Measurements from ENCODE around the gene TRPM3. TPM values are rescaled to one million over a fixed set of nuclear protein-coding genes. Genes with fewer than 3 reads are reported as not detected.

TRPM3 gene
- polyA plus RNA-seq, 3 donors: not detected

DNA sequence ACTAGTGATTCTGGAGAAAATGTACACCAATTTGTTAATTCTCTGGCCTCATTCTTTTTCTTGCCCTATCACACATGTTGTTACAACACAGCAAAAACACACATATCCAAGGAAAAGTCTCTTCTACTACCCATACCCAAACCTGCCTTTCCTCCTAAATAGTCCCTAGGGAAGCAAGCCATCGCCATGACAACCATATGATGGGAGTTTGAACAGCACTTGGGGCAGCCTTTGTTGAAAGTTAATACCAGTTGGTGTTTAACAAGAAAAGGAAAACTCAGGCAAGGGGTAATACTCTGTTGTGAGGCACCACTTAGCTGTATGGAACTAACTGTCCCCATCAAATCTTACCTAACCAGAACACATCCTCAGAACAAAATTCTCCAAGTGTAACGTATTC lies 1.7 kb downstream of the TRPM3 start:
- Histone ChIP-seq H3K27me3 (ENCODE audit: control insufficient read depth in 2 of 2, insufficient read depth in 2 of 2, low read length in 2 of 2) (peaks cover 0 to 7% of the 10 kb centered on the region in 2 donors), H3K27ac (ENCODE audit: low read depth in 1 of 2, low read length in 2 of 2) (no peak overlapping the region), H3K4me1 (ENCODE audit: control insufficient read depth in 1 of 2, insufficient read depth in 2 of 2, low read length in 2 of 2) (no peaks in the 10 kb centered on the region), H3K79me2 (ENCODE audit: insufficient read depth, low read length) (no peaks in the 10 kb centered on the region), H3K4me2 (replicated peaks; ENCODE audit: extremely low read depth, low read length, poor library complexity, severe bottlenecking) (no peak overlapping the region), H4K20me1 (ENCODE audit: insufficient read depth, low read length) (no peaks in the 10 kb centered on the region), H3K9me3 (replicated peaks in 1 of 2; ENCODE audit: control insufficient read depth in 1 of 2, insufficient read depth in 1 of 2, low read length in 2 of 2) (no peaks in the 10 kb centered on the region), H2AFZ (ENCODE audit: insufficient read depth, low read depth, low read length, poor library complexity, severe bottlenecking) (no peak overlapping the region), H3K4me3 (replicated peaks in 1 of 3; ENCODE audit: low read depth in 2 of 3, low read length in 3 of 3) (no peak overlapping the region), H3K36me3 (replicated peaks in 1 of 2; ENCODE audit: control insufficient read depth in 1 of 2, insufficient read depth in 2 of 2, low read length in 2 of 2) (no peaks in the 10 kb centered on the region), H3K9ac (ENCODE audit: insufficient read depth, low read length, poor library complexity, severe bottlenecking) (no peak overlapping the region)
- Mint-ChIP-seq H3K4me1 (no peaks in the 10 kb centered on the region), H3K9me3 (no peaks in the 10 kb centered on the region), H3K4me3 (no peak overlapping the region), H3K27ac (no peak overlapping the region), H3K27me3 (ENCODE audit: low read depth in 3 of 3) (peaks cover 4 to 13% (median 9%) of the 10 kb centered on the region in 3 donors), H3K36me3 (no peaks in the 10 kb centered on the region)
- no peak for TF ChIP-seq CTCF (IDR thresholded peaks at IDR 0.05)
- intact Hi-C loops (cut with micrococcal nuclease): no loop called here
- DNase-seq: no peak
- 83% methylated on average over 1 of the region's 2 CpGs for WGBS (ENCODE audit: insufficient coverage)

GRCh38 chr9:71118324-71118723 lies 3.1 kb downstream of the TRPM3 start:
- H3K4me3 ChIP-seq (replicated peaks in 1 of 3; ENCODE audit: low read depth in 2 of 3, low read length in 3 of 3): no peak overlapping the region
- intact Hi-C loops (cut with micrococcal nuclease): no loop called here
- peaks cover 0 to 7% of the 10 kb centered on the region in 2 donors for H3K27me3 ChIP-seq (ENCODE audit: control insufficient read depth in 2 of 2, insufficient read depth in 2 of 2, low read length in 2 of 2)
- H3K9me3 ChIP-seq (replicated peaks in 1 of 2; ENCODE audit: control insufficient read depth in 1 of 2, insufficient read depth in 1 of 2, low read length in 2 of 2): no peaks in the 10 kb centered on the region
- no peaks in the 10 kb centered on the region for H3K36me3 ChIP-seq (replicated peaks in 1 of 2; ENCODE audit: control insufficient read depth in 1 of 2, insufficient read depth in 2 of 2, low read length in 2 of 2)
- no peaks in the 10 kb centered on the region for H3K4me1 Mint-ChIP-seq
- no peak overlapping the region for H3K27ac ChIP-seq (ENCODE audit: low read depth in 1 of 2, low read length in 2 of 2)
- peaks cover 0 to 1% (median 0%) of the 10 kb centered on the region in 7 donors for H3K9me3 Mint-ChIP-seq
- peaks cover 4 to 13% (median 9%) of the 10 kb centered on the region in 3 donors for H3K27me3 Mint-ChIP-seq (ENCODE audit: low read depth in 3 of 3)
- no peaks in the 10 kb centered on the region for H3K36me3 Mint-ChIP-seq
- H3K4me1 ChIP-seq (ENCODE audit: control insufficient read depth in 1 of 2, insufficient read depth in 2 of 2, low read length in 2 of 2): no peaks in the 10 kb centered on the region
- H3K79me2 ChIP-seq (ENCODE audit: insufficient read depth, low read length): no peaks in the 10 kb centered on the region
- no peak overlapping the region for H3K27ac Mint-ChIP-seq
- H3K4me3 Mint-ChIP-seq: no peak overlapping the region
- H3K4me2 ChIP-seq (replicated peaks; ENCODE audit: extremely low read depth, low read length, poor library complexity, severe bottlenecking): no peak overlapping the region
- H2AFZ ChIP-seq (ENCODE audit: insufficient read depth, low read depth, low read length, poor library complexity, severe bottlenecking): no peak overlapping the region
- no peak for TF ChIP-seq CTCF (IDR thresholded peaks at IDR 0.05)
- no peak for DNase-seq
- no peaks in the 10 kb centered on the region for H4K20me1 ChIP-seq (ENCODE audit: insufficient read depth, low read length)
- no peak overlapping the region for H3K9ac ChIP-seq (ENCODE audit: insufficient read depth, low read length, poor library complexity, severe bottlenecking)
- no CpG with 5 or more reads among the region's 2 CpGs for WGBS (ENCODE audit: insufficient coverage)

Data from CD14-positive monocyte (primary cell).